ENCODE data around the gene BRD1.

The BRD1 gene

DNA sequence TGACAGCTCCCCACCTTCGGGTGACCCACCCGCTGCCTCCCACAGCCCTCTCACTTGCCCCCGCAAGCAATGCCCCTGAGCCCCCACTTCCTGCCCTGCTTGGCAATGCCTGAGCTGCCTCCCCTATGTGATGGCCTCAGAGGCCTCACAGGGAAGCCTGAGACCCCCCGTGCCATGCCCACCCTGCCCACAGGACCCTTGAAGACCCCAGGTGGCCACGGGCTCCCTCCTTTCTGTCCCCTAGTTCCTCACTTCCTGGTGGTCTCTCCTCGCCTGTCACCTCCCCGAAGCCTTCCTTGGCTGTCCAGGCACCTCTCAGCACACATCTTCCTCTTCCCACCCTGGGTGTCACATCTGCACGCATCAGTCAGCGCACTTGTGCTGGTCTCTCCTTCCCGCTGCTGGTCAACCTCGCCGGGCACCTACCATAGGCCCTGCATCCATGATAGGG is 90.5 kb downstream of the BRD1 start:
- Histone ChIP-seq H3K36me3 (ENCODE audit: control insufficient read depth, low read length) (no peaks in the 10 kb centered on the region), H3K9me2 (replicated peaks; ENCODE audit: control insufficient read depth, low read length) (no peaks in the 10 kb centered on the region), H3F3A (ENCODE audit: control insufficient read depth, insufficient read depth) (no peaks in the 10 kb centered on the region), H3K79me2 (ENCODE audit: control insufficient read depth, low read length) (no peaks in the 10 kb centered on the region), H4K20me1 (ENCODE audit: control insufficient read depth, insufficient read depth, low read depth, low read length) (no peaks in the 10 kb centered on the region), H3K27me3 (ENCODE audit: control insufficient read depth, low read length) (0 out of 2 replicates have a peak, but pooled peaks cover 3% of the 10 kb centered on the region), H3K4me3 (ENCODE audit: low read length) (no peak overlapping the region), H3K27ac (ENCODE audit: low read depth, low read length) (no peak overlapping the region), H3K4me1 (ENCODE audit: control insufficient read depth, low read length) (no peaks in the 10 kb centered on the region), H3K4me2 (ENCODE audit: low read length) (no peak overlapping the region), H3K9me3 (ENCODE audit: control insufficient read depth, insufficient read depth, low read length) (peaks cover 22% of the 10 kb centered on the region)
- TF ChIP-seq, protein P1, sequence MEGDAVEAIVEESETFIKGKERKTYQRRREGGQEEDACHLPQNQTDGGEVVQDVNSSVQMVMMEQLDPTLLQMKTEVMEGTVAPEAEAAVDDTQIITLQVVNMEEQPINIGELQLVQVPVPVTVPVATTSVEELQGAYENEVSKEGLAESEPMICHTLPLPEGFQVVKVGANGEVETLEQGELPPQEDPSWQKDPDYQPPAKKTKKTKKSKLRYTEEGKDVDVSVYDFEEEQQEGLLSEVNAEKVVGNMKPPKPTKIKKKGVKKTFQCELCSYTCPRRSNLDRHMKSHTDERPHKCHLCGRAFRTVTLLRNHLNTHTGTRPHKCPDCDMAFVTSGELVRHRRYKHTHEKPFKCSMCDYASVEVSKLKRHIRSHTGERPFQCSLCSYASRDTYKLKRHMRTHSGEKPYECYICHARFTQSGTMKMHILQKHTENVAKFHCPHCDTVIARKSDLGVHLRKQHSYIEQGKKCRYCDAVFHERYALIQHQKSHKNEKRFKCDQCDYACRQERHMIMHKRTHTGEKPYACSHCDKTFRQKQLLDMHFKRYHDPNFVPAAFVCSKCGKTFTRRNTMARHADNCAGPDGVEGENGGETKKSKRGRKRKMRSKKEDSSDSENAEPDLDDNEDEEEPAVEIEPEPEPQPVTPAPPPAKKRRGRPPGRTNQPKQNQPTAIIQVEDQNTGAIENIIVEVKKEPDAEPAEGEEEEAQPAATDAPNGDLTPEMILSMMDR (IDR thresholded peaks at IDR 0.05; ENCODE audit: low read depth, low read length, poor library complexity, severe bottlenecking) = no peak
- no peak for TF ChIP-seq EZH2phosphoT487 (IDR thresholded peaks at IDR 0.05; ENCODE audit: borderline replicate concordance, low read length)

DNA sequence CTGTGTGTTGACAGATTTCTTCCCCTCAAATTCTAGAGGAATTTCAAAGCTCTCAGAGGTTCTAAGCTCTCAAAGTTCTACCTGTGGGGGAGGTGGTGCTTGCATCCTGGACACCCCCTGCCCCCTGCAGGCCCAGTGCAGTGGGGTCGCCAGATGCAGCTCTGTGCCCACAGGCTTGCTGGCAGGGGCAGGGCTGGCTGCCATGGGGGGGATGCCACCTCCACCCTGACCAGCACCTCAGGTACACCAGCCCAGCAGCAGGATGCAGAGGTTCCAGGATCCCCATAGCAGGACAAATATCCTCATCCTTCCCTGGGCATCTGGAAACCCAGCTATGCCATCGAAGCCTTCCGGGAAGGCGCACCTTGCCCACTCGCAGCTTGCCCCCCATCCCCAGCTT is 91.1 kb downstream of the BRD1 start:
- no peaks in the 10 kb centered on the region for H3K36me3 ChIP-seq (ENCODE audit: control insufficient read depth, low read length)
- H3K9me3 ChIP-seq (ENCODE audit: control insufficient read depth, insufficient read depth, low read length) = peaks cover 22% of the 10 kb centered on the region
- no peaks in the 10 kb centered on the region for H3K4me1 ChIP-seq (ENCODE audit: control insufficient read depth, low read length)
- 0 out of 2 replicates have a peak, but pooled peaks cover 5% of the 10 kb centered on the region for H3K27me3 ChIP-seq (ENCODE audit: control insufficient read depth, low read length)
- H3K79me2 ChIP-seq (ENCODE audit: control insufficient read depth, low read length) = no peaks in the 10 kb centered on the region
- H3K27ac ChIP-seq (ENCODE audit: low read depth, low read length) = no peak overlapping the region
- TF ChIP-seq, protein P1 (IDR thresholded peaks at IDR 0.05; ENCODE audit: low read depth, low read length, poor library complexity, severe bottlenecking) = no peak
- no peak for TF ChIP-seq EZH2phosphoT487 (IDR thresholded peaks at IDR 0.05; ENCODE audit: borderline replicate concordance, low read length)
- H3K9me2 ChIP-seq (replicated peaks; ENCODE audit: control insufficient read depth, low read length) = no peaks in the 10 kb centered on the region
- H3F3A ChIP-seq (ENCODE audit: control insufficient read depth, insufficient read depth) = no peaks in the 10 kb centered on the region
- H3K4me2 ChIP-seq (ENCODE audit: low read length) = no peak overlapping the region
- H4K20me1 ChIP-seq (ENCODE audit: control insufficient read depth, insufficient read depth, low read depth, low read length) = no peaks in the 10 kb centered on the region
- no peak overlapping the region for H3K4me3 ChIP-seq (ENCODE audit: low read length)

DNA sequence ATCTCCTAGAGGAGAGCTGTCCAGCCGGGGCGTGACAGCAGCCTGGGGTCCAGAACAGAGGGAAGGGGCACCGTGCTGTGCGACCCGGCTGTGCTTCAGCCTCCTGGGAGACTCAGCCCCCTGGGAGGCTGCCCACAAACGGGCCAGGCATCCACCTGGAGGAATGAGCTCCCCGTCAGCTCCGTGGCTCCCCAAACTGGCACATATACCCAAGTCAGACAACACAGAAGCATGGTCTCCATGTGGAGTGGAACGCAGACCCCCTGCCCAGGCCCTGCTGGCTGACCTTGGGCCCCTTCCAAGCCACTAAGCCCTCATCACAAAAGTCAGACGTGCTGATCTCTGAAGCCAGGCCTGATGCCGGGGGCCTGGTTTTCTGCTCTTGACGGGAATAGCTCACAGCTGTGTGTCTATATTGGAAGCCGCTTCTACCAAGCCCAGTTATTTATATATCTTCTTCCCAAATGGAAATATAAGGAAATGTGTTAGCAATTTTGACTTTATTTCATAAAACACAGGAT is 91.7 kb downstream of the BRD1 start:
- H3K36me3 ChIP-seq (ENCODE audit: control insufficient read depth, low read length) = no peaks in the 10 kb centered on the region
- H3K4me2 ChIP-seq (ENCODE audit: low read length) = no peak overlapping the region
- H3K4me1 ChIP-seq (ENCODE audit: control insufficient read depth, low read length) = no peaks in the 10 kb centered on the region
- no peaks in the 10 kb centered on the region for H3K9me2 ChIP-seq (replicated peaks; ENCODE audit: control insufficient read depth, low read length)
- no peak overlapping the region for H3K4me3 ChIP-seq (ENCODE audit: low read length)
- H3K27ac ChIP-seq (ENCODE audit: low read depth, low read length) = no peak overlapping the region
- peaks cover 22% of the 10 kb centered on the region for H3K9me3 ChIP-seq (ENCODE audit: control insufficient read depth, insufficient read depth, low read length)
- no peaks in the 10 kb centered on the region for H4K20me1 ChIP-seq (ENCODE audit: control insufficient read depth, insufficient read depth, low read depth, low read length)
- no peaks in the 10 kb centered on the region for H3F3A ChIP-seq (ENCODE audit: control insufficient read depth, insufficient read depth)
- H3K27me3 ChIP-seq (ENCODE audit: control insufficient read depth, low read length) = 0 out of 2 replicates have a peak, but pooled peaks cover 5% of the 10 kb centered on the region
- TF ChIP-seq, protein P1 (IDR thresholded peaks at IDR 0.05; ENCODE audit: low read depth, low read length, poor library complexity, severe bottlenecking) = no peak
- TF ChIP-seq EZH2phosphoT487 (IDR thresholded peaks at IDR 0.05; ENCODE audit: borderline replicate concordance, low read length) = no peak
- no peaks in the 10 kb centered on the region for H3K79me2 ChIP-seq (ENCODE audit: control insufficient read depth, low read length)

Measured in DOHH2 (cell line).